H1 (cell line): ENCODE results near the gene ARNT2. TPM values are rescaled to one million over a fixed set of nuclear protein-coding genes. Genes with fewer than 3 reads are reported as not detected.

Experiments used
- CTCF ChIA-PET: fragments of 300-600 bp; sonication (Branson Sonifier 250); formaldehyde crosslinking; loops from one replicate; lab custom pipeline; 2021; ENCODE audit not compliant: partially characterized antibody; lab: Charles Lee
- POLR2A ChIA-PET: fragments of 300-600 bp; sonication (Branson Sonifier 250); formaldehyde crosslinking; loops from one replicate; lab custom pipeline; 2021; ENCODE audit warnings: inconsistent platforms; ENCODE audit not compliant: partially characterized antibody; lab: Charles Lee
- DNase-seq, 2 experiments: peaks; one replicate each; pipeline versions ENCODE4 v3.0.0 to v3.0.0-alpha.2; 2010 to 2022; ENCODE audit warnings: low spot score in 2 of 2, low read depth in 1 of 2, mixed read lengths in 1 of 2
- FAIRE-seq: peaks from 2 replicates; lab custom pipeline; 2011; peaks lifted over from hg19 to GRCh38; lab: Jason Lieb, UNC
- H2AFZ ChIP-seq: 2 replicates; pipeline ENCODE4 v1.8.1; 2012; ENCODE audit warnings: low read length, inconsistent platforms
- H2AK5ac ChIP-seq: 2 replicates; pipeline ENCODE4 v1.6.1; 2013; ENCODE audit warnings: low read depth, low read length
- H2BK120ac ChIP-seq: replicated peaks from 2 replicates; pipeline ENCODE3; 2013; ENCODE audit warnings: low read depth, low read length, inconsistent platforms
- H2BK12ac ChIP-seq: 2 replicates; pipeline ENCODE4 v1.6.1; 2013; ENCODE audit warnings: low read depth, low read length
- H2BK15ac ChIP-seq: 2 replicates; pipeline ENCODE4 v1.6.1; 2013; ENCODE audit warnings: low read length
- H2BK20ac ChIP-seq: 2 replicates; pipeline ENCODE4 v1.6.1; 2013; ENCODE audit warnings: low read length
- H2BK5ac ChIP-seq: 2 replicates; pipeline ENCODE4 v1.6.1; 2013; ENCODE audit warnings: low read depth, low read length
- H3K14ac ChIP-seq: 2 replicates; pipeline ENCODE4 v1.6.1; 2013; ENCODE audit warnings: inconsistent platforms; ENCODE audit not compliant: insufficient read length
- H3K18ac ChIP-seq: 2 replicates; pipeline ENCODE4 v1.6.1; 2013; ENCODE audit warnings: low read length; ENCODE audit errors: extremely low read depth
- H3K23ac ChIP-seq: 2 replicates; pipeline ENCODE4 v1.6.1; 2013; ENCODE audit warnings: inconsistent platforms; ENCODE audit not compliant: insufficient read length
- H3K23me2 ChIP-seq: 2 replicates; pipeline ENCODE4 v1.6.1; 2013; ENCODE audit warnings: low read depth, low read length
- H3K27ac ChIP-seq: 2 replicates; pipeline ENCODE4 v1.6.1; 2011; ENCODE audit warnings: low read depth, low read length, inconsistent platforms
- H3K27me3 ChIP-seq, 4 experiments: replicated peaks in 1 of 4; 1 replicate in 1 of 4; 2 replicates in 3 of 4; pipeline versions ENCODE4 v1.6.1 to v1.8.1; 2011 to 2013; ENCODE audit warnings: low read length in 3 of 4, mild to moderate bottlenecking in 3 of 4, inconsistent platforms in 2 of 4, mixed read lengths in 2 of 4, moderate library complexity in 1 of 4; ENCODE audit not compliant: control insufficient read depth in 3 of 4, insufficient read depth in 3 of 4; ENCODE audit errors: extremely low read depth in 1 of 4
- H3K36me3 ChIP-seq, 4 experiments: 2 replicates each; pipeline versions ENCODE4 v1.6.1 to v1.8.1; 2011 to 2013; ENCODE audit warnings: mild to moderate bottlenecking in 4 of 4, low read length in 3 of 4, moderate library complexity in 2 of 4, control low read depth in 1 of 4, inconsistent platforms in 1 of 4; ENCODE audit not compliant: insufficient read depth in 4 of 4, control insufficient read depth in 2 of 4
- H3K4ac ChIP-seq: replicated peaks from 2 replicates; pipeline ENCODE3; 2013; ENCODE audit warnings: low read length, low read depth, mixed read lengths, inconsistent platforms; ENCODE audit not compliant: insufficient read length
- H3K4me1 ChIP-seq, 4 experiments: replicated peaks in 1 of 4; 1 replicate in 1 of 4; 2 replicates in 3 of 4; pipeline versions ENCODE4 v1.6.1 to v1.8.1; 2011 to 2013; ENCODE audit warnings: low read length in 3 of 4, inconsistent platforms in 2 of 4, mixed read lengths in 1 of 4; ENCODE audit not compliant: insufficient read depth in 4 of 4, control insufficient read depth in 3 of 4
- H3K4me2 ChIP-seq, 2 experiments: 2 replicates each; pipeline versions ENCODE4 v1.6.1 to v1.8.1; 2011 to 2013; ENCODE audit warnings: low read depth in 2 of 2, low read length in 2 of 2, control low read depth in 1 of 2, inconsistent platforms in 1 of 2, mild to moderate bottlenecking in 1 of 2; ENCODE audit not compliant: insufficient read depth in 1 of 2
- H3K4me3 ChIP-seq, 4 experiments: fragments of 200-600, 300-600 bp in 1 of 4; sonication (generic), shearing (Covaris generic), sonication (Bioruptor Twin) in 1 of 4; 2 replicates each; pipeline versions ENCODE4 v1.5.1 to v1.8.1; 2011 to 2016; ENCODE audit warnings: low read length in 4 of 4, low read depth in 3 of 4, control low read depth in 2 of 4, inconsistent platforms in 2 of 4, mild to moderate bottlenecking in 2 of 4, mixed read lengths in 1 of 4, moderate library complexity in 1 of 4; ENCODE audit not compliant: insufficient read depth in 2 of 4; ENCODE audit errors: extremely low read depth in 1 of 4
- H3K56ac ChIP-seq: replicated peaks from 2 replicates; pipeline ENCODE3; 2013; ENCODE audit warnings: low read depth, mild to moderate bottlenecking, mixed read lengths, low read length, inconsistent platforms; ENCODE audit not compliant: insufficient read length
- H3K79me1 ChIP-seq: 2 replicates; pipeline ENCODE4 v1.6.1; 2013; ENCODE audit warnings: low read depth, low read length, control low read depth
- H3K79me2 ChIP-seq, 2 experiments: 2 replicates each; pipeline versions ENCODE4 v1.6.1 to v1.8.1; 2012 to 2013; ENCODE audit warnings: low read length in 2 of 2, mild to moderate bottlenecking in 2 of 2, inconsistent platforms in 1 of 2; ENCODE audit not compliant: insufficient read depth in 2 of 2, control insufficient read depth in 1 of 2
- H3K9ac ChIP-seq, 4 experiments: replicated peaks in 1 of 4; 1 replicate in 1 of 4; 2 replicates in 3 of 4; pipeline versions ENCODE4 v1.6.1 to v1.8.1; 2011 to 2013; ENCODE audit warnings: low read depth in 3 of 4, low read length in 3 of 4, control low read depth in 2 of 4, mild to moderate bottlenecking in 2 of 4, moderate library complexity in 2 of 4, inconsistent platforms in 1 of 4; ENCODE audit errors: extremely low read depth in 1 of 4
- H3K9me3 ChIP-seq, 2 experiments: 2 replicates each; pipeline versions ENCODE4 v1.6.1 to v1.8.1; 2012 to 2013; ENCODE audit warnings: mild to moderate bottlenecking in 2 of 2, moderate library complexity in 2 of 2, control low read depth in 1 of 2, inconsistent platforms in 1 of 2, low read depth in 1 of 2, low read length in 1 of 2, mixed read lengths in 1 of 2; ENCODE audit not compliant: insufficient read depth in 2 of 2
- H4K20me1 ChIP-seq, 2 experiments: replicated peaks in 1 of 2; 2 replicates each; pipeline versions ENCODE3 to v1.8.1; 2011 to 2013; ENCODE audit warnings: inconsistent platforms in 2 of 2, low read length in 2 of 2, mild to moderate bottlenecking in 1 of 2; ENCODE audit not compliant: insufficient read depth in 2 of 2, control insufficient read depth in 1 of 2
- H4K5ac ChIP-seq: 2 replicates; pipeline ENCODE4 v1.6.1; 2013; ENCODE audit warnings: low read length, low read depth, mixed read lengths, inconsistent platforms; ENCODE audit not compliant: insufficient read length
- H4K8ac ChIP-seq: 2 replicates; pipeline ENCODE4 v1.8.0; 2013; ENCODE audit warnings: mild to moderate bottlenecking, moderate library complexity, low read length, inconsistent platforms; ENCODE audit not compliant: insufficient read depth; ENCODE audit errors: extremely low read depth
- H4K91ac ChIP-seq: replicated peaks from 2 replicates; pipeline ENCODE3; 2013; ENCODE audit warnings: low read length, mixed read lengths, inconsistent platforms; ENCODE audit not compliant: insufficient read length
- EP300 ChIP-seq, 2 experiments: IDR thresholded peaks; 1 replicate in 1 of 2; 2 replicates in 1 of 2; pipeline ENCODE4 v1.6.1; 2011 to 2012; ENCODE audit warnings: low read depth in 2 of 2, low read length in 2 of 2, mild to moderate bottlenecking in 2 of 2, borderline replicate concordance in 1 of 2, inconsistent platforms in 1 of 2, moderate library complexity in 1 of 2
- POU5F1 ChIP-seq: IDR thresholded peaks from 2 replicates; pipeline ENCODE4 v1.6.1; 2011; ENCODE audit warnings: low read depth, mild to moderate bottlenecking, low read length, moderate library complexity
- RAD21 ChIP-seq, 2 experiments: IDR thresholded peaks in 1 of 2; conservative IDR thresholded peaks in 1 of 2; 2 replicates each; pipeline ENCODE4 v1.6.1; 2011; ENCODE audit warnings: low read depth in 2 of 2, low read length in 2 of 2, improper control_type of control experiment in 1 of 2, inconsistent platforms in 1 of 2, mild to moderate bottlenecking in 1 of 2, moderate library complexity in 1 of 2
- SIRT6 ChIP-seq: IDR thresholded peaks from one replicate; pipeline ENCODE4 v1.7.1; 2012; ENCODE audit warnings: low read length, inconsistent platforms
- WGBS, 2 experiments: shearing (Covaris generic) in 1 of 2; methylation state at CpG; one replicate each; pipeline versions ENCODE4 v1.1.6 to v1.1.7; 2013 to 2015; ENCODE audit warnings: low lambda C conversion rate in 2 of 2, mixed read lengths in 2 of 2, inconsistent platforms in 1 of 2, low coverage in 1 of 2, missing lambda C conversion rate in 1 of 2; ENCODE audit not compliant: insufficient replicate concordance in 2 of 2, insufficient coverage in 1 of 2, insufficient read length in 1 of 2; ENCODE audit errors: extremely low coverage in 1 of 2, missing lambda C conversion rate in 1 of 2; 5-methylcytosine and 5-hydroxymethylcytosine counted together
- polyA plus RNA-seq, 7 experiments: library from polyadenylated mRNA; depleted of rRNA in 3 of 7; stranded (reverse) in 5 of 7; unstranded in 2 of 7; fragments of >200 nt in 5 of 7; fragments of 200-250 nt in 2 of 7; gene quantifications; 1 replicate in 5 of 7; 2 replicates in 1 of 7; 4 replicates in 1 of 7; pipeline versions ENCODE4 v1.2.1 to v1.2.3, GENCODE V29; 2011 to 2013; ENCODE audit warnings: missing spikeins in 2 of 7, mixed read lengths in 2 of 7
- total RNA-seq: library from RNA; stranded (reverse); fragmentation: NEBNext Ultra II Directional; extraction: Animal tissue kit (Norgen Biotek cat#: 25700); gene quantifications from 2 replicates; pipeline ENCODE4 v1.2.1, GENCODE V29; 2021

Gene ARNT2
- total and polyA plus RNA-seq, 2 of the 8 experiments (the other 6 are each of a cell fraction or from before 2014, with no cell fraction given): 9.5 to 14.6 TPM

DNA sequence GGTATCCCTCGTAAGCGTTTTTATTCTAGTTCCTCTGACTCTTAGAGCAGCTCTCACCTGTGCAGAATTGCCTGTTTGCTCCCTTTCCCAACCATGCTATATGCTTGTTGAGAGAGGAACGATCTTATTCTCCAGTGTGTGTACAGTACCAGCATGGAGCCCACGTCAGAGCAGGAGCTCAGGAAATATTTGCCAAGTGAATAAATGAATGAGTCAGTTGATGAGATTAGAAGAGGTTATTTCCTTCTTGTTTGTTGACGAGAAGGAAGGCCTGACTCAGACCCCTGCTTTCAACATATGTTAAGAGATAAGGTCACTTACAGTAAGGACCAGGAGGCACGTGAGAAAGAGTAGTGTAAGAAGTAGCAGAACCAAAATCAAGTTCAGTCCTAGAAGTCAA is 184.6 kb downstream of the ARNT2 start:
- no peak overlapping the region for H4K5ac ChIP-seq
- no peaks in the 10 kb centered on the region for H3K27me3 ChIP-seq
- H3K4me3 ChIP-seq: no peak overlapping the region
- no peak overlapping the region for H4K8ac ChIP-seq
- H2BK15ac ChIP-seq: no peak overlapping the region
- H3K79me1 ChIP-seq: no peaks in the 10 kb centered on the region
- H3K23me2 ChIP-seq: no peaks in the 10 kb centered on the region
- FAIRE-seq (no peak), DNase-seq (no peak)
- H3K79me2 ChIP-seq: no peaks in the 10 kb centered on the region
- ChIA-PET CTCF (interaction anchor here (2.3 to 4.4 kb wide), 3 partner anchors 22 to 188 kb away, joined by 13 to 31 read pairs (median 18); no protein-coding TSS in a partner anchor), POLR2A (no interaction called here)
- H4K20me1 ChIP-seq: peaks cover 2 to 3% of the 10 kb centered on the region in 2 experiments
- no peak overlapping the region for H2AFZ ChIP-seq
- no peak overlapping the region for H3K14ac ChIP-seq
- peaks cover 0 to 6% (median 5%) of the 10 kb centered on the region in 4 experiments; a peak in 4 of 7 replicates for H3K4me1 ChIP-seq
- no peak overlapping the region for H4K91ac ChIP-seq
- no peak overlapping the region for H3K9ac ChIP-seq
- no peak overlapping the region for H2BK120ac ChIP-seq
- H2BK12ac ChIP-seq: no peak overlapping the region
- no peak overlapping the region for H3K27ac ChIP-seq
- no peak overlapping the region for H3K23ac ChIP-seq
- H3K4me2 ChIP-seq: no peak overlapping the region
- no peak overlapping the region for H2BK20ac ChIP-seq
- H2AK5ac ChIP-seq: no peak overlapping the region
- no peaks in the 10 kb centered on the region for H3K36me3 ChIP-seq
- H3K56ac ChIP-seq: no peak overlapping the region
- H3K9me3 ChIP-seq: no peaks in the 10 kb centered on the region
- WGBS, 2 experiments: 84% methylated on average over 6 of the region's 6 CpGs; no CpG with 5 or more reads in 1 of the 2 experiments
- H2BK5ac ChIP-seq: no peak overlapping the region
- no peak overlapping the region for H3K18ac ChIP-seq
- H3K4ac ChIP-seq: no peak overlapping the region
- TF ChIP-seq EP300 (IDR thresholded peaks at IDR 0.05; ENCODE audit: borderline replicate concordance in 1 of 2, low read depth in 2 of 2, low read length in 2 of 2) (no peak), RAD21 (IDR thresholded peaks at IDR 0.05 in 1 of 2, conservative IDR thresholded peaks at IDR 0.05 in 1 of 2; ENCODE audit: low read depth in 2 of 2, low read length in 2 of 2) (no peak), SIRT6 (no peak), POU5F1 (no peak)
